H1 (cell line): Measurements from ENCODE around the gene FRY. TPM values are rescaled to one million over a fixed set of nuclear protein-coding genes. Genes with fewer than 3 reads are reported as not detected.

ENCODE experiments used
- CTCF ChIA-PET: fragments of 300-600 bp; sonication (Branson Sonifier 250); formaldehyde crosslinking; loops from one replicate; lab custom pipeline; 2021; ENCODE audit not compliant: partially characterized antibody; lab: Charles Lee
- POLR2A ChIA-PET: fragments of 300-600 bp; sonication (Branson Sonifier 250); formaldehyde crosslinking; loops from one replicate; lab custom pipeline; 2021; ENCODE audit warnings: inconsistent platforms; ENCODE audit not compliant: partially characterized antibody; lab: Charles Lee
- DNase-seq, 2 experiments: peaks; one replicate each; pipeline versions ENCODE4 v3.0.0 to v3.0.0-alpha.2; 2010 to 2022; ENCODE audit warnings: low spot score in 2 of 2, low read depth in 1 of 2, mixed read lengths in 1 of 2
- FAIRE-seq: peaks from 2 replicates; lab custom pipeline; 2011; peaks lifted over from hg19 to GRCh38; lab: Jason Lieb, UNC
- H2AFZ ChIP-seq: 2 replicates; pipeline ENCODE4 v1.8.1; 2012; ENCODE audit warnings: low read length, inconsistent platforms
- H2AK5ac ChIP-seq: 2 replicates; pipeline ENCODE4 v1.6.1; 2013; ENCODE audit warnings: low read depth, low read length
- H2BK120ac ChIP-seq: replicated peaks from 2 replicates; pipeline ENCODE3; 2013; ENCODE audit warnings: low read depth, low read length, inconsistent platforms
- H2BK12ac ChIP-seq: 2 replicates; pipeline ENCODE4 v1.6.1; 2013; ENCODE audit warnings: low read depth, low read length
- H2BK15ac ChIP-seq: 2 replicates; pipeline ENCODE4 v1.6.1; 2013; ENCODE audit warnings: low read length
- H2BK20ac ChIP-seq: 2 replicates; pipeline ENCODE4 v1.6.1; 2013; ENCODE audit warnings: low read length
- H2BK5ac ChIP-seq: 2 replicates; pipeline ENCODE4 v1.6.1; 2013; ENCODE audit warnings: low read depth, low read length
- H3K14ac ChIP-seq: 2 replicates; pipeline ENCODE4 v1.6.1; 2013; ENCODE audit warnings: inconsistent platforms; ENCODE audit not compliant: insufficient read length
- H3K18ac ChIP-seq: 2 replicates; pipeline ENCODE4 v1.6.1; 2013; ENCODE audit warnings: low read length; ENCODE audit errors: extremely low read depth
- H3K23ac ChIP-seq: 2 replicates; pipeline ENCODE4 v1.6.1; 2013; ENCODE audit warnings: inconsistent platforms; ENCODE audit not compliant: insufficient read length
- H3K23me2 ChIP-seq: 2 replicates; pipeline ENCODE4 v1.6.1; 2013; ENCODE audit warnings: low read depth, low read length
- H3K27ac ChIP-seq: 2 replicates; pipeline ENCODE4 v1.6.1; 2011; ENCODE audit warnings: low read depth, low read length, inconsistent platforms
- H3K27me3 ChIP-seq, 4 experiments: replicated peaks in 1 of 4; 1 replicate in 1 of 4; 2 replicates in 3 of 4; pipeline versions ENCODE4 v1.6.1 to v1.8.1; 2011 to 2013; ENCODE audit warnings: low read length in 3 of 4, mild to moderate bottlenecking in 3 of 4, inconsistent platforms in 2 of 4, mixed read lengths in 2 of 4, moderate library complexity in 1 of 4; ENCODE audit not compliant: control insufficient read depth in 3 of 4, insufficient read depth in 3 of 4; ENCODE audit errors: extremely low read depth in 1 of 4
- H3K36me3 ChIP-seq, 4 experiments: 2 replicates each; pipeline versions ENCODE4 v1.6.1 to v1.8.1; 2011 to 2013; ENCODE audit warnings: mild to moderate bottlenecking in 4 of 4, low read length in 3 of 4, moderate library complexity in 2 of 4, control low read depth in 1 of 4, inconsistent platforms in 1 of 4; ENCODE audit not compliant: insufficient read depth in 4 of 4, control insufficient read depth in 2 of 4
- H3K4ac ChIP-seq: replicated peaks from 2 replicates; pipeline ENCODE3; 2013; ENCODE audit warnings: low read length, low read depth, mixed read lengths, inconsistent platforms; ENCODE audit not compliant: insufficient read length
- H3K4me1 ChIP-seq, 4 experiments: replicated peaks in 1 of 4; 1 replicate in 1 of 4; 2 replicates in 3 of 4; pipeline versions ENCODE4 v1.6.1 to v1.8.1; 2011 to 2013; ENCODE audit warnings: low read length in 3 of 4, inconsistent platforms in 2 of 4, mixed read lengths in 1 of 4; ENCODE audit not compliant: insufficient read depth in 4 of 4, control insufficient read depth in 3 of 4
- H3K4me2 ChIP-seq, 2 experiments: 2 replicates each; pipeline versions ENCODE4 v1.6.1 to v1.8.1; 2011 to 2013; ENCODE audit warnings: low read depth in 2 of 2, low read length in 2 of 2, control low read depth in 1 of 2, inconsistent platforms in 1 of 2, mild to moderate bottlenecking in 1 of 2; ENCODE audit not compliant: insufficient read depth in 1 of 2
- H3K4me3 ChIP-seq, 4 experiments: fragments of 200-600, 300-600 bp in 1 of 4; sonication (generic), shearing (Covaris generic), sonication (Bioruptor Twin) in 1 of 4; 2 replicates each; pipeline versions ENCODE4 v1.5.1 to v1.8.1; 2011 to 2016; ENCODE audit warnings: low read length in 4 of 4, low read depth in 3 of 4, control low read depth in 2 of 4, inconsistent platforms in 2 of 4, mild to moderate bottlenecking in 2 of 4, mixed read lengths in 1 of 4, moderate library complexity in 1 of 4; ENCODE audit not compliant: insufficient read depth in 2 of 4; ENCODE audit errors: extremely low read depth in 1 of 4
- H3K56ac ChIP-seq: replicated peaks from 2 replicates; pipeline ENCODE3; 2013; ENCODE audit warnings: low read depth, mild to moderate bottlenecking, mixed read lengths, low read length, inconsistent platforms; ENCODE audit not compliant: insufficient read length
- H3K79me1 ChIP-seq: 2 replicates; pipeline ENCODE4 v1.6.1; 2013; ENCODE audit warnings: low read depth, low read length, control low read depth
- H3K79me2 ChIP-seq, 2 experiments: 2 replicates each; pipeline versions ENCODE4 v1.6.1 to v1.8.1; 2012 to 2013; ENCODE audit warnings: low read length in 2 of 2, mild to moderate bottlenecking in 2 of 2, inconsistent platforms in 1 of 2; ENCODE audit not compliant: insufficient read depth in 2 of 2, control insufficient read depth in 1 of 2
- H3K9ac ChIP-seq, 4 experiments: replicated peaks in 1 of 4; 1 replicate in 1 of 4; 2 replicates in 3 of 4; pipeline versions ENCODE4 v1.6.1 to v1.8.1; 2011 to 2013; ENCODE audit warnings: low read depth in 3 of 4, low read length in 3 of 4, control low read depth in 2 of 4, mild to moderate bottlenecking in 2 of 4, moderate library complexity in 2 of 4, inconsistent platforms in 1 of 4; ENCODE audit errors: extremely low read depth in 1 of 4
- H3K9me3 ChIP-seq, 2 experiments: 2 replicates each; pipeline versions ENCODE4 v1.6.1 to v1.8.1; 2012 to 2013; ENCODE audit warnings: mild to moderate bottlenecking in 2 of 2, moderate library complexity in 2 of 2, control low read depth in 1 of 2, inconsistent platforms in 1 of 2, low read depth in 1 of 2, low read length in 1 of 2, mixed read lengths in 1 of 2; ENCODE audit not compliant: insufficient read depth in 2 of 2
- H4K20me1 ChIP-seq, 2 experiments: replicated peaks in 1 of 2; 2 replicates each; pipeline versions ENCODE3 to v1.8.1; 2011 to 2013; ENCODE audit warnings: inconsistent platforms in 2 of 2, low read length in 2 of 2, mild to moderate bottlenecking in 1 of 2; ENCODE audit not compliant: insufficient read depth in 2 of 2, control insufficient read depth in 1 of 2
- H4K5ac ChIP-seq: 2 replicates; pipeline ENCODE4 v1.6.1; 2013; ENCODE audit warnings: low read length, low read depth, mixed read lengths, inconsistent platforms; ENCODE audit not compliant: insufficient read length
- H4K8ac ChIP-seq: 2 replicates; pipeline ENCODE4 v1.8.0; 2013; ENCODE audit warnings: mild to moderate bottlenecking, moderate library complexity, low read length, inconsistent platforms; ENCODE audit not compliant: insufficient read depth; ENCODE audit errors: extremely low read depth
- H4K91ac ChIP-seq: replicated peaks from 2 replicates; pipeline ENCODE3; 2013; ENCODE audit warnings: low read length, mixed read lengths, inconsistent platforms; ENCODE audit not compliant: insufficient read length
- ATF2 ChIP-seq: IDR thresholded peaks from 2 replicates; pipeline ENCODE4 v1.6.1; 2012; ENCODE audit warnings: low read length, inconsistent platforms
- ATF3 ChIP-seq: IDR thresholded peaks from 2 replicates; pipeline ENCODE4 v1.6.1; 2011; ENCODE audit warnings: low read depth, mild to moderate bottlenecking, low read length; ENCODE audit not compliant: insufficient read depth
- GTF2F1 ChIP-seq: IDR thresholded peaks from 2 replicates; pipeline ENCODE4 v1.6.1; 2012; ENCODE audit warnings: low read depth, low read length, improper control_type of control experiment, borderline replicate concordance
- HDAC2 ChIP-seq, 2 experiments: fragments of 300-600 bp in 1 of 2; sonication (generic) in 1 of 2; IDR thresholded peaks; 2 replicates each; pipeline ENCODE4 v1.6.1; 2011 to 2012; ENCODE audit warnings: low read depth in 2 of 2, low read length in 2 of 2, mild to moderate bottlenecking in 2 of 2, moderate library complexity in 2 of 2, borderline replicate concordance in 1 of 2, inconsistent platforms in 1 of 2
- JUND ChIP-seq: IDR thresholded peaks from 2 replicates; pipeline ENCODE4 v1.6.1; 2011; ENCODE audit warnings: mild to moderate bottlenecking, improper control_type of control experiment, low read length
- KDM5A ChIP-seq: fragments of 200-600 bp; IDR thresholded peaks from 2 replicates; pipeline ENCODE4 v1.7.1; 2012; ENCODE audit warnings: mild to moderate bottlenecking, low read length, inconsistent platforms, mixed read lengths
- POLR2A ChIP-seq, 2 experiments: IDR thresholded peaks; 1 replicate in 1 of 2; 2 replicates in 1 of 2; pipeline ENCODE4 v1.6.1; 2011; ENCODE audit warnings: low read depth in 2 of 2, low read length in 2 of 2, mild to moderate bottlenecking in 2 of 2; ENCODE audit errors: control extremely low read depth in 1 of 2
- POLR2AphosphoS5 ChIP-seq: IDR thresholded peaks from 2 replicates; pipeline ENCODE4 v1.6.1; 2011; ENCODE audit warnings: low read depth, low read length
- SAP30 ChIP-seq: fragments of 300-600 bp; sonication (generic); IDR thresholded peaks from 2 replicates; pipeline ENCODE4 v1.7.1; 2012; ENCODE audit warnings: low read length, moderate library complexity, mild to moderate bottlenecking, inconsistent platforms; ENCODE audit not compliant: insufficient read depth, insufficient replicate concordance
- SIX5 ChIP-seq: IDR thresholded peaks from 2 replicates; pipeline ENCODE4 v1.6.1; 2011; ENCODE audit warnings: mild to moderate bottlenecking, low read depth, low read length
- SP2 ChIP-seq: IDR thresholded peaks from 2 replicates; pipeline ENCODE4 v1.6.1; 2012; ENCODE audit warnings: mild to moderate bottlenecking, low read length, inconsistent platforms
- TBP ChIP-seq: IDR thresholded peaks from 2 replicates; pipeline ENCODE4 v1.6.1; 2011; ENCODE audit warnings: low read depth, low read length, improper control_type of control experiment
- WGBS, 2 experiments: shearing (Covaris generic) in 1 of 2; methylation state at CpG; one replicate each; pipeline versions ENCODE4 v1.1.6 to v1.1.7; 2013 to 2015; ENCODE audit warnings: low lambda C conversion rate in 2 of 2, mixed read lengths in 2 of 2, inconsistent platforms in 1 of 2, low coverage in 1 of 2, missing lambda C conversion rate in 1 of 2; ENCODE audit not compliant: insufficient replicate concordance in 2 of 2, insufficient coverage in 1 of 2, insufficient read length in 1 of 2; ENCODE audit errors: extremely low coverage in 1 of 2, missing lambda C conversion rate in 1 of 2; 5-methylcytosine and 5-hydroxymethylcytosine counted together
- polyA plus RNA-seq, 7 experiments: library from polyadenylated mRNA; depleted of rRNA in 3 of 7; stranded (reverse) in 5 of 7; unstranded in 2 of 7; fragments of >200 nt in 5 of 7; fragments of 200-250 nt in 2 of 7; gene quantifications; 1 replicate in 5 of 7; 2 replicates in 1 of 7; 4 replicates in 1 of 7; pipeline versions ENCODE4 v1.2.1 to v1.2.3, GENCODE V29; 2011 to 2013; ENCODE audit warnings: missing spikeins in 2 of 7, mixed read lengths in 2 of 7
- total RNA-seq: library from RNA; stranded (reverse); fragmentation: NEBNext Ultra II Directional; extraction: Animal tissue kit (Norgen Biotek cat#: 25700); gene quantifications from 2 replicates; pipeline ENCODE4 v1.2.1, GENCODE V29; 2021

Gene FRY
- total and polyA plus RNA-seq, 2 of the 8 experiments (the other 6 are each of a cell fraction or from before 2014, with no cell fraction given) = 4.3 to 9.2 TPM

- 90% methylated on average over 2 of the region's 2 CpGs; no CpG with 5 or more reads in 1 of the 2 experiments for WGBS, 2 experiments
- no peak overlapping the region for H2BK12ac ChIP-seq
- no peak overlapping the region for H4K91ac ChIP-seq
- FAIRE-seq (no peak), DNase-seq (no peak)
- H3K9ac ChIP-seq = no peak overlapping the region
- H3K4me1 ChIP-seq = no peaks in the 10 kb centered on the region
- no peak overlapping the region for H4K5ac ChIP-seq
- H3K79me1 ChIP-seq = no peaks in the 10 kb centered on the region
- H2BK20ac ChIP-seq = no peak overlapping the region
- POLR2A ChIA-PET = interaction anchor here (1.3 to 1.7 kb wide), 2 partner anchors 49 to 52 kb away, joined by 3 to 4 read pairs; partner anchors contain the start of genes BRCA2 and ZAR1L
- no peak overlapping the region for H3K56ac ChIP-seq
- H3K36me3 ChIP-seq = no peaks in the 10 kb centered on the region; a peak in 1 of 8 replicates
- H4K20me1 ChIP-seq = no peaks in the 10 kb centered on the region
- H3K4me3 ChIP-seq = no peak overlapping the region
- no peak overlapping the region for H3K4me2 ChIP-seq
- no peak overlapping the region for H4K8ac ChIP-seq
- no peak overlapping the region for H3K23ac ChIP-seq
- no peak overlapping the region for H3K4ac ChIP-seq
- H3K14ac ChIP-seq = no peak overlapping the region
- no peak overlapping the region for H2BK5ac ChIP-seq
- TF ChIP-seq POLR2A (IDR thresholded peaks at IDR 0.05; ENCODE audit: control extremely low read depth in 1 of 2, low read depth in 2 of 2, low read length in 2 of 2) (no peak), KDM5A (no peak), JUND (no peak), SP2 (no peak), TBP (no peak), SAP30 (no peak), SIX5 (no peak), ATF3 (no peak), GTF2F1 (no peak), POLR2AphosphoS5 (no peak), ATF2 (no peak), HDAC2 (IDR thresholded peaks at IDR 0.05; ENCODE audit: borderline replicate concordance in 1 of 2, low read depth in 2 of 2, low read length in 2 of 2) (no peak)
- H3K23me2 ChIP-seq = no peaks in the 10 kb centered on the region
- no peak overlapping the region for H2AK5ac ChIP-seq
- H3K18ac ChIP-seq = no peak overlapping the region
- no peaks in the 10 kb centered on the region for H3K79me2 ChIP-seq
- no peak overlapping the region for H3K27ac ChIP-seq
- CTCF ChIA-PET = interaction anchor here (0.7 to 1.6 kb wide), 3 partner anchors 11 to 31 kb away, joined by 3 to 6 read pairs (median 3); no protein-coding TSS in a partner anchor
- no peak overlapping the region for H2AFZ ChIP-seq
- no peaks in the 10 kb centered on the region for H3K9me3 ChIP-seq
- H2BK15ac ChIP-seq = no peak overlapping the region
- no peaks in the 10 kb centered on the region for H3K27me3 ChIP-seq
- no peak overlapping the region for H2BK120ac ChIP-seq
Measured at GRCh38 chr13:32265726-32266125, 234.2 kb downstream of the FRY start.
